H1 (cell line): ENCODE results near the gene FCRLA.
A peak's percentile ranks its signal among the peaks of the same experiment; 100 is the strongest.

Experiments used
- EP300 ChIP-seq, 2 experiments: IDR thresholded peaks; 1 replicate in 1 of 2; 2 replicates in 1 of 2; pipeline ENCODE4 v1.6.1; 2011 to 2012; ENCODE audit warnings: low read depth in 2 of 2, low read length in 2 of 2, mild to moderate bottlenecking in 2 of 2, borderline replicate concordance in 1 of 2, inconsistent platforms in 1 of 2, moderate library complexity in 1 of 2
- FOSL1 ChIP-seq: IDR thresholded peaks from 2 replicates; pipeline ENCODE4 v1.6.1; 2011; ENCODE audit warnings: mild to moderate bottlenecking, low read depth, low read length, moderate library complexity; ENCODE audit not compliant: insufficient read depth
- JUND ChIP-seq: IDR thresholded peaks from 2 replicates; pipeline ENCODE4 v1.6.1; 2011; ENCODE audit warnings: mild to moderate bottlenecking, improper control_type of control experiment, low read length
- MAFK ChIP-seq: IDR thresholded peaks from 2 replicates; pipeline ENCODE4 v1.6.1; 2012; ENCODE audit warnings: low read depth, mild to moderate bottlenecking, improper control_type of control experiment, low read length
- NANOG ChIP-seq: IDR thresholded peaks from 2 replicates; pipeline ENCODE4 v1.6.1; 2011; ENCODE audit warnings: low read length, low read depth, mild to moderate bottlenecking, inconsistent platforms; ENCODE audit not compliant: insufficient read depth, poor library complexity, severe bottlenecking
- POLR2A ChIP-seq, 2 experiments: IDR thresholded peaks; 1 replicate in 1 of 2; 2 replicates in 1 of 2; pipeline ENCODE4 v1.6.1; 2011; ENCODE audit warnings: low read depth in 2 of 2, low read length in 2 of 2, mild to moderate bottlenecking in 2 of 2; ENCODE audit errors: control extremely low read depth in 1 of 2
- RXRA ChIP-seq: IDR thresholded peaks from 2 replicates; pipeline ENCODE4 v1.6.1; 2011; ENCODE audit warnings: low read depth, mild to moderate bottlenecking, low read length, moderate library complexity; ENCODE audit not compliant: insufficient read depth
- TF ChIP-seq, protein P1 (sequence below), 3 experiments: IDR thresholded peaks; 1 replicate in 2 of 3; 2 replicates in 1 of 3; pipeline versions ENCODE4 v1.5.1 to v1.6.1; 2011; ENCODE audit warnings: low read length in 3 of 3, mild to moderate bottlenecking in 3 of 3, inconsistent platforms in 2 of 3, low read depth in 1 of 3, moderate library complexity in 1 of 3; ENCODE audit not compliant: insufficient read depth in 1 of 3; ENCODE audit errors: control extremely low read depth in 1 of 3
- TF ChIP-seq, protein P2 (sequence below): IDR thresholded peaks from 2 replicates; pipeline ENCODE4 v1.6.1; 2011; ENCODE audit warnings: low read length, improper control_type of control experiment
- TF ChIP-seq, protein P3 (sequence below): IDR thresholded peaks from 2 replicates; pipeline ENCODE4 v1.6.1; 2012; ENCODE audit warnings: low read length, inconsistent platforms

- TF ChIP-seq RXRA (no peak), EP300 (IDR thresholded peaks at IDR 0.05; ENCODE audit: borderline replicate concordance in 1 of 2, low read depth in 2 of 2, low read length in 2 of 2) (no peak), POLR2A (IDR thresholded peaks at IDR 0.05; ENCODE audit: control extremely low read depth in 1 of 2, low read depth in 2 of 2, low read length in 2 of 2) (peak in 1 of 2 experiments; percentile 58; a peak in 2 of 3 replicates), FOSL1 (no peak), NANOG (no peak), MAFK (no peak), JUND (no peak)
- TF ChIP-seq, protein P1, sequence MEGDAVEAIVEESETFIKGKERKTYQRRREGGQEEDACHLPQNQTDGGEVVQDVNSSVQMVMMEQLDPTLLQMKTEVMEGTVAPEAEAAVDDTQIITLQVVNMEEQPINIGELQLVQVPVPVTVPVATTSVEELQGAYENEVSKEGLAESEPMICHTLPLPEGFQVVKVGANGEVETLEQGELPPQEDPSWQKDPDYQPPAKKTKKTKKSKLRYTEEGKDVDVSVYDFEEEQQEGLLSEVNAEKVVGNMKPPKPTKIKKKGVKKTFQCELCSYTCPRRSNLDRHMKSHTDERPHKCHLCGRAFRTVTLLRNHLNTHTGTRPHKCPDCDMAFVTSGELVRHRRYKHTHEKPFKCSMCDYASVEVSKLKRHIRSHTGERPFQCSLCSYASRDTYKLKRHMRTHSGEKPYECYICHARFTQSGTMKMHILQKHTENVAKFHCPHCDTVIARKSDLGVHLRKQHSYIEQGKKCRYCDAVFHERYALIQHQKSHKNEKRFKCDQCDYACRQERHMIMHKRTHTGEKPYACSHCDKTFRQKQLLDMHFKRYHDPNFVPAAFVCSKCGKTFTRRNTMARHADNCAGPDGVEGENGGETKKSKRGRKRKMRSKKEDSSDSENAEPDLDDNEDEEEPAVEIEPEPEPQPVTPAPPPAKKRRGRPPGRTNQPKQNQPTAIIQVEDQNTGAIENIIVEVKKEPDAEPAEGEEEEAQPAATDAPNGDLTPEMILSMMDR (IDR thresholded peaks at IDR 0.05; ENCODE audit: control extremely low read depth in 1 of 3, insufficient read depth in 1 of 3, low read depth in 1 of 3, low read length in 3 of 3): no peak
- TF ChIP-seq, protein P2, sequence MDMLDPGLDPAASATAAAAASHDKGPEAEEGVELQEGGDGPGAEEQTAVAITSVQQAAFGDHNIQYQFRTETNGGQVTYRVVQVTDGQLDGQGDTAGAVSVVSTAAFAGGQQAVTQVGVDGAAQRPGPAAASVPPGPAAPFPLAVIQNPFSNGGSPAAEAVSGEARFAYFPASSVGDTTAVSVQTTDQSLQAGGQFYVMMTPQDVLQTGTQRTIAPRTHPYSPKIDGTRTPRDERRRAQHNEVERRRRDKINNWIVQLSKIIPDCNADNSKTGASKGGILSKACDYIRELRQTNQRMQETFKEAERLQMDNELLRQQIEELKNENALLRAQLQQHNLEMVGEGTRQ: no peak
- TF ChIP-seq, protein P3, sequence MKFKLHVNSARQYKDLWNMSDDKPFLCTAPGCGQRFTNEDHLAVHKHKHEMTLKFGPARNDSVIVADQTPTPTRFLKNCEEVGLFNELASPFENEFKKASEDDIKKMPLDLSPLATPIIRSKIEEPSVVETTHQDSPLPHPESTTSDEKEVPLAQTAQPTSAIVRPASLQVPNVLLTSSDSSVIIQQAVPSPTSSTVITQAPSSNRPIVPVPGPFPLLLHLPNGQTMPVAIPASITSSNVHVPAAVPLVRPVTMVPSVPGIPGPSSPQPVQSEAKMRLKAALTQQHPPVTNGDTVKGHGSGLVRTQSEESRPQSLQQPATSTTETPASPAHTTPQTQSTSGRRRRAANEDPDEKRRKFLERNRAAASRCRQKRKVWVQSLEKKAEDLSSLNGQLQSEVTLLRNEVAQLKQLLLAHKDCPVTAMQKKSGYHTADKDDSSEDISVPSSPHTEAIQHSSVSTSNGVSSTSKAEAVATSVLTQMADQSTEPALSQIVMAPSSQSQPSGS: no peak
These were observed 20.4 kb downstream of the FCRLA start for GRCh38 chr1:161727256-161727924.
